Dedifferentiated amniotic fluid mesenchymal stem cell (primary cell): Measurements from ENCODE around the gene UCK1.

ENCODE experiments used
- DNase-seq: peaks from one replicate; pipeline ENCODE4 v3.0.0-alpha.2; 2016; ENCODE audit errors: extremely low spot score

The UCK1 gene

GRCh38 chr9:131477367-131477766 lies 53.7 kb downstream of the UCK1 start:
- DNase-seq = no peak

GRCh38 chr9:131476777-131477345 lies 54.2 kb downstream of the UCK1 start:
- no peak for DNase-seq

GRCh38 chr9:131475956-131476776 lies 54.9 kb downstream of the UCK1 start:
- no peak for DNase-seq

GRCh38 chr9:131475111-131475955 lies 55.7 kb downstream of the UCK1 start:
- DNase-seq = no peak

- DNase-seq = no peak
Observed at GRCh38 chr9:131474711-131475110, 56.4 kb downstream of the UCK1 start.

DNA sequence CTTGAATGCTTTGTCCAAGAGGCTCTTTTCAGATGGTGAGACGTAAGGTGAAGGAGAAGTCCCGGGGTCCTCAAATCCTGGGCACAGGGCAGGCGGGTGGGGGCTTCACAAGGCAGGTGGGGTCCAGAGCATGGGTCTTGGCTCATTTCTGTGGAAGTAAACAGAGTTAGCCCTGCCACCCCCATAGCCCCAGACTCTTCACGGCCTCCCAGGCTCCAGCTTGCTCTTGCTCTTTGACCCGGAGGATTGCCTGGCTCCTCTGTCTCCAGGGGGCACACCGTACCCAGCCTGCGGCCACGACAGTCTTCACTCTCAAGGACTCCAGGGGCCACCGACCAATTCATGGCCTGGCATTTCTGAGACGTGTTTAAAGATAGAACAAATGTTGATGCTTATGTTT lies 57.2 kb downstream of the UCK1 start:
- DNase-seq = no peak
